Kasumi-1 (cell line): ENCODE data around the gene RBM33.
"Not testable (repeated sequence)": the region's sequence is repeated elsewhere in the genome, so short reads cannot be mapped to it uniquely, and the experiment has no call there.

Experiments
- DNase-seq, 2 experiments: peaks; one replicate each; lab custom pipeline; 2025; lab: John Stamatoyannopoulos, UW

RBM33 gene, protein sequence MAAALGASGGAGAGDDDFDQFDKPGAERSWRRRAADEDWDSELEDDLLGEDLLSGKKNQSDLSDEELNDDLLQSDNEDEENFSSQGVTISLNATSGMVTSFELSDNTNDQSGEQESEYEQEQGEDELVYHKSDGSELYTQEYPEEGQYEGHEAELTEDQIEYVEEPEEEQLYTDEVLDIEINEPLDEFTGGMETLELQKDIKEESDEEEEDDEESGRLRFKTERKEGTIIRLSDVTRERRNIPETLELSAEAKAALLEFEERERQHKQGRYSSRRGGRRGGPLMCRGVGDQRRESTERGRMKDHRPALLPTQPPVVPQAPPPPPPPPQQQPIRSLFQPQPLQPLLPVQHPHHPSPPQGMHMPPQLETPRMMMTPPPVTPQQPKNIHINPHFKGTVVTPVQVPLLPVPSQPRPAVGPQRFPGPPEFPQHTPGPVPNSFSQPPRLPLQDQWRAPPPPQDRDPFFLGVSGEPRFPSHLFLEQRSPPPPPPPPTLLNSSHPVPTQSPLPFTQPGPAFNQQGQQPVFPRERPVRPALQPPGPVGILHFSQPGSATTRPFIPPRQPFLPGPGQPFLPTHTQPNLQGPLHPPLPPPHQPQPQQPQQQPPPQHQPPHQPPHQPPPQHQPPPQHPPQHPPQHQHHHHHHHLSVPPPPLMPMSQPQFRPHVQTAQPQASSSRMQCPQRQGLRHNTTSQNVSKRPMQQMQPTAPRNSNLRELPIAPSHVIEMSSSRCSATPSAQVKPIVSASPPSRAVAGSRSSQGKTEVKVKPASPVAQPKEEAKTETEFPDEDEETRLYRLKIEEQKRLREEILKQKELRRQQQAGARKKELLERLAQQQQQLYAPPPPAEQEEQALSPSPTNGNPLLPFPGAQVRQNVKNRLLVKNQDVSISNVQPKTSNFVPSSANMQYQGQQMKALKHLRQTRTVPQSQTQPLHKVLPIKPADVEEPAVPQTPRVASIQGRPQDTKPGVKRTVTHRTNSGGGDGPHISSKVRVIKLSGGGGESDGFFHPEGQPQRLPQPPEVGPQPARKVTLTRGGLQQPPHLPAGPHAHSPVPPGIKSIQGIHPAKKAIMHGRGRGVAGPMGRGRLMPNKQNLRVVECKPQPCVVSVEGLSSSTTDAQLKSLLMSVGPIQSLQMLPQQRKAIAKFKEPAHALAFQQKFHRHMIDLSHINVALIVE

GRCh38 chr7:155644178-155644970, at the start of gene RBM33:
Gene RBM33, plus strand, starts transcription at chr7:155644661. Its CDS starts 216 bp downstream, at chr7:155644877.
- DNase-seq = peak; percentile 73 to 85

- DNase-seq = no peak
Measured at GRCh38 chr7:155594961-155595366, 49.5 kb upstream of the RBM33 start.

GRCh38 chr7:155597753-155598140, 46.7 kb upstream of the RBM33 start:
- DNase-seq = no peak

DNA sequence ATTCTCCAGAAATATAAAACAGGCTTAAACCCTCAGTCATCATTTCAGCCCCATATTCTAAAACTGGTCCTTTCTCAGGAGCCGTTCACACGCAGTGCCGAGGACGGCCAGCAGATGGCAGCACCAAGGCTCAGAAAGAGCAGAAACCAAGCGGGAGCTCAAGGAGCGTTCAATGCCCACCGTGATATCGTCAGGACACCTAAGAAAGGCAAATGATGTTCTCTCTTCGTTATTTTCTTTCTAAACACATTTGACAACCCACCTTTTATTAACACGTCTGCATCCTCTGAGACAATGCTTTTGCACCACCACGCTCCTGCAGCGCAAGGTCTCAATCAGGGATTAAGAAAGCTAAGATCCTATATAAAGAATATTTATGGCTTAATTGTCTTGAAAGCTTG, 45.7 kb upstream of the RBM33 start:
- peak; percentile 75 to 85 for DNase-seq

DNA sequence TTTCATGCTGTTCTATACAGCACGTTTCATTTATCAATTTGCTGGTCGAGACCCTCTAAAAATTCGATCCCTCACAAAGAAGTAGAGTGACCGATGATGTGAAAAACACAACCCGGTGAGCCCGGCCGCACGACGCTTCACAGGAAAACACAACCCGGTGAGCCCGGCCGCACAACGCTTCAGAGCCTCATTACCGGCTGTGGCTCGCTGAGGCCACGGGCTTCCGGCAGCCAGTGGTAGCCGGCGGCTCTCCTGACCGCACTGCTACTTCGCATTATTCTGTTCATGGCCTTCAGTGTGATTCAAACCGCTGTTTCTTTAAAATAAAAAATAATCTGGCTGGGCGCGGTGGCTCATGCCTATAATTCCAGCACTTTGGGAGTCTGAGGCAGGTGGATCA, 42.3 kb upstream of the RBM33 start:
- no peak for DNase-seq

DNA sequence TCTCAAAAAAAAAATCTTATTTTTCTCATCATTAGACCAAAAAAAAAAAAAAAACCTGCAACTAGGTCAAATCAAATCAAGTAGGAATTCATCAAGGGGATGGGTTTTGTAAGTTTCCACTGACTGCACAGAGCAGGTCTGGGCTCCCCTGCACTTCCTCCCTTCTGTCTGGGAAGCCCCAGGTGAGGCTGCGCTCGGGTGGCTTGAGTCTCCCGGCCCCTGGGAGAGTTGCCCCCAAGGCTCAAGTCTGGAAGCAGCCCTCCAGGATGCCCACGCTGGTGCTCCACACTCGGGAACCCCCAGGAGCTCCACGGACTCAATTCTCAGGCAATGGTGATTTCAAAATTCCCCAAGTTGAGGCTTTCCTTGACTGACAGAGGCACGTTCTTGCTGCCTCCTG, 41.7 kb upstream of the RBM33 start:
- DNase-seq = no peak

DNA sequence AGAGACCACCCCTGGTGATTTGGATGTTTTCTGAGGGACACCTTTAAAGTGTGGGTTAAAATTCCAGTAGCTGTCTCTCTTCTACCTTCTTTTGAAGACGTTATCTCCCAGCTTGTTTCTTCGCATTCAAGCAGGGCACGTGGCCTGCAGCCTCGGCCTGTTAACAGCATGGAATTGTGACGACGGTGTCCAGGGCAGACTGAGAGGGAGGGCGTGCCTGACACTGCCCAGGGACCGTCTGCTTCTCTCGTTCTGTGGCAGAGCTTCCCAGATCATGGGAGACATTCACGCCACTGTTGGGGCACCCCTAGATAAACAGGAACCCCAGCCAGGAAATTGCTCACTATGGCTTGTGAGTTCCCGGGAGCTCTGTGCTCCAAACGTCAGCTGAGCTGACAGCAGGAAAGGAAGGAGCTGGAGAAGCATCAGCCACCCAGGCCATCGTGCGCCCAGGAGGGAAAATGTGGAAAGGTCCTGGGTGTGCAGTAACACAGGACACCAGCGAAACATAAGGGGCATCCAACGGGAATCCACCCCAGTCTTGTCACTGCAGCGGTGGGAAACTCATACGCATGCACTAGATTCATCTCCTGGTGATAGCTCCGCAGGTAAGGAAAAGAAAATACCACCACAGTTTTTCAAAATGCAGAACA, 41.1 kb upstream of the RBM33 start:
- DNase-seq = no peak

GRCh38 chr7:155603858-155604503, 40.5 kb upstream of the RBM33 start:
- no peak for DNase-seq

DNA sequence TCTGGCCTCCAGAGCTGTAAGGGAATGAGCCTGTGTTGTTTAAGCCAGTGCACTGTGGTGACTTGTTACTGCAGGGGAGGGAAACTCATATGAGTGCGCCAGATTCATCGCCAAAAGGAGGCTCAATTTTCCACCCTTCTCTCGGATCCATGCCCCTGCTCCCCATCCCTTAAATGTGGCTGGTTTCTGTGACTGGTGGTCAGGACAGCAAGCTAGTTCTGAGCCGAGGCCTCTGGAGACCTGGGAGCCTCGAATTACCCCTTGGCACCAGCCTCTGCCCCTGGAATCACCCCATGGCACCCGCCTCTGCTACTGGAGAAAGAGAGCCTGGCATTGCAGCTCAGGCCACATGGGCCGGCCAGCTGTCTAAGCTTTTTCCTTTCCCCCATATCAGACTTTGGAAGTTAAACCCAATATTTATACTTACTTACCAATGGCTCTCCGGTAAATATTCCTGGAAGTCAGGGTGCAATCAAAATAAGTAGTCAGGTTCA, 39.9 kb upstream of the RBM33 start:
- DNase-seq = no peak

- DNase-seq = no peak
Measured at GRCh38 chr7:155609185-155609584, 35.3 kb upstream of the RBM33 start.

GRCh38 chr7:155610633-155611193, 33.7 kb upstream of the RBM33 start:
- DNase-seq = peak in 1 of 2 experiments; percentile 22

GRCh38 chr7:155611808-155612447, 32.5 kb upstream of the RBM33 start:
- no peak for DNase-seq

- no peak for DNase-seq
Measured at GRCh38 chr7:155612658-155613057, 31.8 kb upstream of the RBM33 start.

DNA sequence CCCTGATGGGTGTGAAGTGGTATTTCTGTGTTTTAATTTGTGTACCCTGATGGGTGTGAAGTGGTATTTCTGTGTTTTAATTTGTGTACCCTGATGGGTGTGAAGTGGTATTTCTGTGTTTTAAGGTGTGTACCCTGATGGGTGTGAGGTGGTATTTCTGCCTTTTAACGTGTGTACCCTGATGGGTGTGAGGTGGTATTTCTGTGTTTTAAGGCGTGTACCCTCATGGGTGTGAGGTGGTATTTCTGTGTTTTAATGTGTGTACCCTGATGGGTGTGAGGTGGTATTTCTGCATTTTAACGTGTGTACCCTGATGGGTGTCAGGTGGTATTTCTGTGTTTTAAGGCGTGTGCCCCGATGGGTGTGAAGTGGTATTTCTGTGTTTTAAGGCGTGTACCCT, 29.4 kb upstream of the RBM33 start:
- DNase-seq = not testable (repeated sequence)

GRCh38 chr7:155618708-155619633, 25.5 kb upstream of the RBM33 start:
- no peak for DNase-seq

DNA sequence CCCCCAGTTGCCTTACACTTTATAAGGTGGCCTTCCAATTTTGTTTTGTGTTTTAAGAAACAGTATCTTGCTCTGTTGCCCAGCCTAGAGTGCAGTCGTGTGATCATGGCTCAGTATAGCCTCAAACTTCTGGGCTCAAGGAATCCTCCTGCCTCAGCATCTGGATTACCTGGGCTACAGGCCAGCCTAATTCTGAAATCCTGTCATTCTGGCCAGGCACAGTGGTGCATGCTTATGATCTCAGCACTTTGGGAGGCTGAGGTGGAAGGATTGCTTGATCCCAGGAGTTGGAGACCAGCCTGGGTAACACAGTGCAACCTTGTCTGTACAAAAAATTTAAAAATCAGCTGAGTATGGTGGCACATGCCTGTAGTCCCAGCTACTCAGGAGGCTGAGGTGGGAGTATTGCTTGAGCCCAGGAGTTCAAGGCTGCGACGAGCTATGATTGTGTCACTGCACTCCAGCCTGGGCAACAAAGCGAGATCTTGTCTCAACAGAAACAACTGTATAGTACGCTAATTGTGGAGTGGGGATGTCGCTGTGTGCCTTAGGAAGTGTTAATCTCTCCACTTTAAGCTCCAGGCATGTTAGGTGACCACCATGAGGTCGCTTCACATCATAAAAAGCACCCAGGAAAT, 24.7 kb upstream of the RBM33 start:
- no peak for DNase-seq

DNA sequence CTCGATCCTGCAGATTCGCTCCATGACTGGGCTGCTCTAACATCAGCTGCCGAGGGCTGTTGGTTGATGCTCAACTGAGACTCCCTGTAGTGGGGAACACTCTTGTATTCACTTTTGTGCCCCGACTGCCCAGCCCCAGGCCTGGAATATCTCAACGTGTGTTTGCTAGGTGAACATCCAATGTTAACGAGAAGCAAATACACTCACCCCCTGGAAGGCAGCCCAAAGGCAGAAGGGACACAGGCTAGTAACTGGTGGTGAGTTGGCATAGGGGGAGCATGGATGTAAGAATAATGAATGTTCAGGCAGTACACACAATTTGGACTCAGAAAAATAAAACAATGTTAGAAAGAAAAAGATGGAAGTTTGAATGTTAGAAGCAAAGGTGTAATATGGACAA, 24.0 kb upstream of the RBM33 start:
- no peak for DNase-seq

DNA sequence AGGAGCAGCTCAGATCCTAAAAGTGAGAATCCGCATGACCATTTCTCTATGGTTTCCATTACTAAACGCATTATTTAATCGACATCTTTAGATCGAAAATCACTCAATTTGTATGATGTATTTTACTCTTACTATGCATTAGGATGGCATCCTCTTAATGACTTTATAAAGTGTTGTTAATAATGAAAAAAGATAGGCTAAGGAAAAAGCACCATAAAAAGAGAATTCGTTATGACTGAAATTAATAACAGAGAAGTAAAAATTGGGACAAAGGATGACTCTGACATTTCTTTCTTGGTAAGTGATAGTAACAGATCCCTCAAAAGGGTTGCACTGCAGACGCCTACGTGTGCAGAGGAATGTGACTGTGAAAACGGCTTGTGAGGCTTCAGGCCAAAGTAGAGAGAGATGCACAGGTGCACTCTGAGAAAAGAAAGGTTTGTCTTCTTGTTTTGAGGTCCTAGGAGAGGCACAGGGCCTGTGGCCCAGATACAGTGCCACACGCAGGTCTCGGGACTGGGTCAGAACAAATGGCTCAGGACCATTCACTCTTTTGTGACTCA, 23.0 kb upstream of the RBM33 start:
- no peak for DNase-seq
